OCI-LY7 (cell line): Measurements from ENCODE around the gene AFF3.

Experiments
- EZH2phosphoT487 ChIP-seq: fragments of 200-600 bp; sonication (generic); IDR thresholded peaks from 2 replicates; pipeline ENCODE4 v1.6.1; 2018; ENCODE audit warnings: low read depth, borderline replicate concordance, mild to moderate bottlenecking, mixed run types, antibody characterized with exemption, low read length, moderate library complexity, mixed read lengths
- TF ChIP-seq, protein P1 (sequence below): fragments of 200-600 bp; sonication (generic); conservative IDR thresholded peaks from 2 replicates; pipeline ENCODE4 v1.5.1; 2014; ENCODE audit warnings: mild to moderate bottlenecking, antibody characterized with exemption, low read length, moderate library complexity, mixed read lengths

DNA sequence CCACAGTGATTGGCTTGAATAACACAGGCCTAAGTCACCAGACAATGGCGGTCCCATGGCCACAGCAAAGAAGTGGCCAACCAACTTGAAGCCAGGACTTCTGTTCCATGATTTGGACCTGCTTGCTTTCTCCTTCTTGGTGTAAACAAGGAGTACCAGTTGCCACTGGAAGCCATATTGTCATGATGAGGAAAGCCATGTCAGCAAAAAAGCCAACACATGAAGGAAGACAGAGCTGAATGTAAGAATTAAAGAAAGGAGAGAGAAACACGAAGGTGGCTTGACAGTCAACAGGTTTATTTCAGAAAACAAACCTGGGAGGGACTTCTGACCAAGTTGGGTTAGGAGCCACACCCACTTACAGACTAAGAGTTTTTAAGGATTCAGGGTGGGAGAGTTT is 620.2 kb downstream of the AFF3 start:
- TF ChIP-seq, protein P1, sequence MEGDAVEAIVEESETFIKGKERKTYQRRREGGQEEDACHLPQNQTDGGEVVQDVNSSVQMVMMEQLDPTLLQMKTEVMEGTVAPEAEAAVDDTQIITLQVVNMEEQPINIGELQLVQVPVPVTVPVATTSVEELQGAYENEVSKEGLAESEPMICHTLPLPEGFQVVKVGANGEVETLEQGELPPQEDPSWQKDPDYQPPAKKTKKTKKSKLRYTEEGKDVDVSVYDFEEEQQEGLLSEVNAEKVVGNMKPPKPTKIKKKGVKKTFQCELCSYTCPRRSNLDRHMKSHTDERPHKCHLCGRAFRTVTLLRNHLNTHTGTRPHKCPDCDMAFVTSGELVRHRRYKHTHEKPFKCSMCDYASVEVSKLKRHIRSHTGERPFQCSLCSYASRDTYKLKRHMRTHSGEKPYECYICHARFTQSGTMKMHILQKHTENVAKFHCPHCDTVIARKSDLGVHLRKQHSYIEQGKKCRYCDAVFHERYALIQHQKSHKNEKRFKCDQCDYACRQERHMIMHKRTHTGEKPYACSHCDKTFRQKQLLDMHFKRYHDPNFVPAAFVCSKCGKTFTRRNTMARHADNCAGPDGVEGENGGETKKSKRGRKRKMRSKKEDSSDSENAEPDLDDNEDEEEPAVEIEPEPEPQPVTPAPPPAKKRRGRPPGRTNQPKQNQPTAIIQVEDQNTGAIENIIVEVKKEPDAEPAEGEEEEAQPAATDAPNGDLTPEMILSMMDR, result no peak
- TF ChIP-seq EZH2phosphoT487, result no peak
